Psoas muscle (tissue), 8 donors: ENCODE results near the gene COQ8A. TPM values are rescaled to one million over a fixed set of nuclear protein-coding genes. Genes with fewer than 3 reads are reported as not detected.

Experiments used
- ATAC-seq, 4 donors: fragments of 200-7000 bp; cut with Tn5 transposase; one replicate each; pipeline ENCODE4 v1.9.1; 2020; ENCODE audit warnings: moderate library complexity in 3 of 4, mild to moderate bottlenecking in 2 of 4
- DNase-seq, 2 donors: peaks; one replicate each; pipeline ENCODE4 v3.0.0-alpha.2; 2020
- H3K27ac ChIP-seq: fragments of 200-600 bp; one replicate; pipeline ENCODE4 v1.8.0; 2022
- H3K27me3 ChIP-seq, 3 donors: fragments of 200-600 bp in 1 of 3; one replicate each; pipeline versions ENCODE4 v1.6.1 to v1.8.0; 2013 to 2022; ENCODE audit warnings: low read length in 2 of 3, mild to moderate bottlenecking in 2 of 3, moderate library complexity in 1 of 3; ENCODE audit not compliant: insufficient read depth in 3 of 3
- H3K36me3 ChIP-seq, 2 donors: fragments of 200-600 bp in 1 of 2; one replicate each; pipeline versions ENCODE4 v1.6.1 to v1.8.0; 2013 to 2022; ENCODE audit warnings: low read depth in 1 of 2, mild to moderate bottlenecking in 1 of 2, moderate library complexity in 1 of 2; ENCODE audit not compliant: insufficient read depth in 1 of 2
- H3K4me1 ChIP-seq: fragments of 200-600 bp; one replicate; pipeline ENCODE4 v1.8.0; 2022
- H3K4me3 ChIP-seq: fragments of 200-600 bp; one replicate; pipeline ENCODE4 v1.8.0; 2022; ENCODE audit warnings: mild to moderate bottlenecking
- H3K9me3 ChIP-seq: fragments of 200-600 bp; one replicate; pipeline ENCODE4 v1.8.0; 2022
- WGBS, 3 donors: extraction: QIAGEN DNeasy Blood & Tissue Kit; methylation state at CpG; one replicate each; pipeline versions ENCODE4 v1.1.6 to v1.1.7; 2013; 5-methylcytosine and 5-hydroxymethylcytosine counted together
- intact Hi-C, 2 donors: fragments of 100-400 bp; cut with DNase I; formaldehyde crosslinking; loops; one replicate each; pipeline versions ENCODE4 v1.11.0 to v1.14.2; 2022
- polyA plus RNA-seq, 3 donors: library from polyadenylated mRNA; stranded (reverse); fragments of 200-250 nt; gene quantifications; one replicate each; pipeline ENCODE4 v1.2.3, GENCODE V29; 2013
- total RNA-seq, 4 donors: library from RNA; stranded (reverse); fragmentation: NEBNext Ultra II Directional in 2 of 4; extraction: Animal tissue kit (Norgen Biotek cat#: 25700) in 2 of 4; gene quantifications; one replicate each; pipeline versions ENCODE4 v1.2.1 to v1.2.4, GENCODE V29; 2021 to 2023
- TF ChIP-seq, protein P1 (sequence below): fragments of 200-600 bp; IDR thresholded peaks from one replicate; pipeline ENCODE4 v1.8.0; 2022; ENCODE audit warnings: antibody characterized with exemption
- donor health status: healthy with polysubstance abuse.
- donor health status: DM: no; HTN: no; CAD: no; lungs with moderate emphysema.
- donor health status: Bipolar disorder and iron deficiency.
- donor health status: healthy.
- donor health status: DM: yes; HTN: yes; CAD: no.
- donor health status: DM: no; HTN: no; CAD: no.
- donor health status: DM: no; HTN: no; CAD: no.
- donor health status: DM: yes; HTN: yes; CAD: no.

Gene COQ8A
- total and polyA plus RNA-seq, 7 donors = 134 to 1,432 (median 726) TPM

DNA sequence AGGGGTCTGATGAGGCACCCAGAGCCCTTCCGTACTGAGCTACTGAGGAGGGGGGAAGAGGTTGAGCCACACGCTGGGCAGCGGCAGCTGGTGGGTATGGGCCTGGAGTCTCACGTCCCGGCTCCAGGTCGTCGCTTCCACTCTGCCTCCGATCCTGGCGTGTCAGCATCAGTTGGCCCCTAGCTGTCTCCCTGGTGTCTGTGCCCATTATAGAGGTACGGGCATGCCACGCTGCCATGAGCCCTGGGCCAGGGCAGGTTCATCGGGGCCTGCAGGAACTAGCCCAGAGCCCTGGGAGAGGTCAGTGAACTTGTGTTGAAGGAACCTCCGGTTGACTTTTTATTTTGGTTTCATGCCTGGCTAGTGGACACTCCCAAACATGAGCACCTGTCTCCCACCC, 18.2 kb downstream of the COQ8A start:
- TF ChIP-seq, protein P1, sequence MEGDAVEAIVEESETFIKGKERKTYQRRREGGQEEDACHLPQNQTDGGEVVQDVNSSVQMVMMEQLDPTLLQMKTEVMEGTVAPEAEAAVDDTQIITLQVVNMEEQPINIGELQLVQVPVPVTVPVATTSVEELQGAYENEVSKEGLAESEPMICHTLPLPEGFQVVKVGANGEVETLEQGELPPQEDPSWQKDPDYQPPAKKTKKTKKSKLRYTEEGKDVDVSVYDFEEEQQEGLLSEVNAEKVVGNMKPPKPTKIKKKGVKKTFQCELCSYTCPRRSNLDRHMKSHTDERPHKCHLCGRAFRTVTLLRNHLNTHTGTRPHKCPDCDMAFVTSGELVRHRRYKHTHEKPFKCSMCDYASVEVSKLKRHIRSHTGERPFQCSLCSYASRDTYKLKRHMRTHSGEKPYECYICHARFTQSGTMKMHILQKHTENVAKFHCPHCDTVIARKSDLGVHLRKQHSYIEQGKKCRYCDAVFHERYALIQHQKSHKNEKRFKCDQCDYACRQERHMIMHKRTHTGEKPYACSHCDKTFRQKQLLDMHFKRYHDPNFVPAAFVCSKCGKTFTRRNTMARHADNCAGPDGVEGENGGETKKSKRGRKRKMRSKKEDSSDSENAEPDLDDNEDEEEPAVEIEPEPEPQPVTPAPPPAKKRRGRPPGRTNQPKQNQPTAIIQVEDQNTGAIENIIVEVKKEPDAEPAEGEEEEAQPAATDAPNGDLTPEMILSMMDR = no peak
- no peaks in the 10 kb centered on the region for H3K27me3 ChIP-seq
- peaks cover 0 to 35% of the 10 kb centered on the region in 2 donors for H3K36me3 ChIP-seq
- peak overlapping the region; percentile 14 for H3K4me3 ChIP-seq
- peak in 1 of 2 donors; percentile 49 for DNase-seq
- 57 to 77% (median 63%) methylated on average over 13 of the region's 13 CpGs for WGBS, 3 donors
- ATAC-seq = peak; percentile 9 to 54 (median 15)
- H3K4me1 ChIP-seq = peaks cover 40% of the 10 kb centered on the region
- intact Hi-C loops = no loop called here
- H3K9me3 ChIP-seq = no peaks in the 10 kb centered on the region
- peak overlapping the region; percentile 81 for H3K27ac ChIP-seq

DNA sequence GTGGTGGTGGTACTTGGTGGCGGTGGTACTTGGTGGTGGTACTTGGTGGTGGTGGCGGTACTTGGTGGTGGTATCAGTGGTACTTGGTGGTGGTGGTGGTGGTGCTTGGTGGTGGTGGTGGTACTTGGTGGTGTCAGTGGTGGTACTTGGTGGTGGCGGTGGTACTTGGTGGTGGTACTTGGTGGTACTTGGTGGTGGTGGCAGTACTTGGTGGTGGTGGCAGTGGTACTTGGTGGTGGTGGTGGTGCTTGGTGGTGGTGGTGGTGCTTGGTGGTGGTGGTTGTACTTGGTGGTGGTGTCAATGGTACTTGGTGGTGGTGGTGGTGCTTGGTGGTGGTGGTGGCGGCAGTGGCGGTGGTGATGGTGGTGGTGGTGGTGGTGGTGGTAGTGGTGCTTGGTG, 20.2 kb downstream of the COQ8A start:
- ATAC-seq (no peak), DNase-seq (no peak)
- no peaks in the 10 kb centered on the region for H3K9me3 ChIP-seq
- H3K4me3 ChIP-seq = no peak overlapping the region
- 72 to 87% (median 87%) methylated on average over 2 to 5 of the region's 5 CpGs for WGBS, 3 donors
- TF ChIP-seq, protein P1 = no peak
- H3K4me1 ChIP-seq = peaks cover 59% of the 10 kb centered on the region
- H3K27me3 ChIP-seq = no peaks in the 10 kb centered on the region
- H3K27ac ChIP-seq = no peak overlapping the region
- intact Hi-C loops = no loop called here
- H3K36me3 ChIP-seq = peaks cover 0 to 34% of the 10 kb centered on the region in 2 donors

DNA sequence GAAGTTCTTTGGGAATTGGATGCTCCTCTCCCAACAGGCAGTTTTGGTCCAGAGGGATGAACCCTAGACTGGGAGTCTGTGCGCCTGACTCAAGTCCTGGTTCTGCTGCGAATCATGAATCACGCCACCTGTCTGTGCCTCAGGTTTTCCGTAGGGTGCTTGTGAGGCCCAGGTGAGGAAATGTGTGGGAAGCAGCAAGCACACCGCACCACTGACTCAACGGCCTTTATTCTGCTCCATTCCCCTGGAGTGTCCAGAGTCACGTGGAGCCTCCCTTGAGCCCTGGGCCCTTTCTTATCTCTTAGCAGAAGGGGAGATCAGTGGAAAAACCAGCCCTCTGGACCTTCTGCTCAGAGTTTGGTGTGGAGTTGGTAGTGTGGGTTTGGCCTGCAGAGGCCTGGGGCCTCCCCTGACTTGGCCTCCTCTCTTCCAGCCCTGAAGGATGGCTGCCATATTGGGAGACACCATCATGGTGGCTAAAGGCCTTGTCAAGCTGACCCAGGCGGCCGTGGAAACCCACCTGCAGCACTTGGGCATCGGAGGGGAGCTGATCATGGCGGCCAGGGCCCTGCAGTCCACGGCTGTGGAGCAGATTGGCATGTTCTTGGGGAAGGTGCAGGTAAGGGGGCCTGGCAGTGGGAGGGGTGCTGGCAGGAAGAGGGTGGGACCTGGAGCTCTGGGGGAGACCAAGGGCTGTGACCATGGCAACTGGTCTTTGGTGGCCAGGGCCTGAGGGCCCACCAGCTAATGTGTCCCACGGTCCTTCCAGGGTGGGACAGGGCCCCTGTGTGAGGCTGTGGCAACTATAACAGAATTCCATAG, 21.1 kb downstream of the COQ8A start:
- peak in 1 of 2 donors; percentile 49 for DNase-seq
- peaks cover 68% of the 10 kb centered on the region for H3K4me1 ChIP-seq
- 81 to 89% (median 82%) methylated on average over 13 of the region's 13 CpGs for WGBS, 3 donors

DNA sequence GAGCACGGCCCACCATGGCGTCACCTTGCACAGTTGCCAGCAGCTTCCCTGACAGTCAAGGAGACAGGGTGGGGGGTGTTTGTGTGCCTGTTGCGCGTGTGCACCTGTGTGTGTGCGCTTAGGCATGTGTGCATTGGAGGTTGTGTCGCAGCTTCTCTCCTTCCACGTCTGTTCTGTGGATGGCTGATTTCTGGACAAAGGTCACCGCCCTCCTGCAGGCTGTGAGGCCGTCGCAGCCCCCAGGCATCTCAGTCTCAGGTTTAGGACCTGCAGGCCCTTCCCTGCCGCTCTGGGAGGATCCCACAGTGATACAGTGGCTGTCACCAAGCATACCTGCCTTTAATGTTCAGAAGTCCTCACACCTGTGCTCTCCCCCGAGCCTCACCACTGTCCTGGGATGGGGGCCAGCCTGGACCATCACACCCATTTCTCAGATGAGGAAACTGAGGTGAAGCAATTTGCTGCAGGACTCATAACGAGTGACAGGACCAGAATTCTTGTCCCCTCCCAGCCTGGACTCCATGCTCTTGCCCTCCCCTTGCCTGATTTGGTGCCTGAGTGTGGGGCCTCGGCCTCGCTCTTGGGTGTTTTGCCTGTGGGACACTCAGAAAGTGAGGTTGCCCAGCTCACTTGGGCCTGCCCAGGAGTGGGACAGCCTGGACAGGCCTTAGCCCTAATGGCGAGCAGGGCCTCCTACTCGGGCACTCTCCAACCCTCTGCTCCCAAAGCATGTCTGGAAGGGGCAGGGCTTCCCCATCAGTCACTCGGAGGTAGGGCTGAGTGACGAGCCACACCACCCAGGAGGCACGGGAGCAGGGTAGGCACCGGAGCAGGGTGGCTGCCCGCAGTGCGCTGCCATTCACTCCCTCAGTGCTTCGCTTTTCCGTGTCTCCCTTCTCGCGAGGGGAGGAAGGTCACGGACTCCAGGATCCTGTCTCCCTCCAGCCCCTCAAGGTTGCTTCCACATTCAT, 22.6 kb downstream of the COQ8A start:
- H3K27ac ChIP-seq = peak overlapping the region; percentile 95
- no peak for ATAC-seq
- TF ChIP-seq, protein P1 = no peak
- peaks cover 0 to 50% of the 10 kb centered on the region in 2 donors for H3K36me3 ChIP-seq
- H3K4me1 ChIP-seq = peaks cover 75% of the 10 kb centered on the region
- DNase-seq = no peak
- WGBS, 3 donors = 66 to 80% (median 68%) methylated on average over 28 of the region's 28 CpGs
- H3K27me3 ChIP-seq = no peaks in the 10 kb centered on the region
- intact Hi-C loops = no loop called here
- H3K9me3 ChIP-seq = no peaks in the 10 kb centered on the region
- no peak overlapping the region for H3K4me3 ChIP-seq

More for the DNA sequence above, 21.1 kb downstream of the COQ8A start:
- H3K9me3 ChIP-seq = no peaks in the 10 kb centered on the region
- no peak overlapping the region for H3K4me3 ChIP-seq
- H3K27me3 ChIP-seq = no peaks in the 10 kb centered on the region
- TF ChIP-seq, protein P1 = no peak
- peaks cover 0 to 43% of the 10 kb centered on the region in 2 donors for H3K36me3 ChIP-seq
- no peak for ATAC-seq
- H3K27ac ChIP-seq = peak overlapping the region; percentile 95
- intact Hi-C loops = no loop called here
